Rectal smooth muscle tissue (tissue), 1 donor: Measurements from ENCODE around the gene GDPD5.
A peak's percentile ranks its signal among the peaks of the same experiment; 100 is the strongest.

Experiments
- H3K27ac ChIP-seq: one replicate; pipeline ENCODE4 v1.7.0; 2013; ENCODE audit warnings: low read depth, low read length, inconsistent platforms
- H3K27me3 ChIP-seq: one replicate; pipeline ENCODE4 v1.7.0; 2013; ENCODE audit warnings: low read length; ENCODE audit not compliant: control insufficient read depth, insufficient read depth
- H3K36me3 ChIP-seq: one replicate; pipeline ENCODE4 v1.7.0; 2013; ENCODE audit warnings: low read length; ENCODE audit not compliant: control insufficient read depth, insufficient read depth
- H3K4me1 ChIP-seq: one replicate; pipeline ENCODE4 v1.7.0; 2013; ENCODE audit warnings: low read length; ENCODE audit not compliant: control insufficient read depth, insufficient read depth
- H3K4me3 ChIP-seq: one replicate; pipeline ENCODE4 v1.7.0; 2013; ENCODE audit warnings: low read length
- H3K9ac ChIP-seq: one replicate; pipeline ENCODE4 v1.7.0; 2013; ENCODE audit warnings: low read length

Gene GDPD5

DNA sequence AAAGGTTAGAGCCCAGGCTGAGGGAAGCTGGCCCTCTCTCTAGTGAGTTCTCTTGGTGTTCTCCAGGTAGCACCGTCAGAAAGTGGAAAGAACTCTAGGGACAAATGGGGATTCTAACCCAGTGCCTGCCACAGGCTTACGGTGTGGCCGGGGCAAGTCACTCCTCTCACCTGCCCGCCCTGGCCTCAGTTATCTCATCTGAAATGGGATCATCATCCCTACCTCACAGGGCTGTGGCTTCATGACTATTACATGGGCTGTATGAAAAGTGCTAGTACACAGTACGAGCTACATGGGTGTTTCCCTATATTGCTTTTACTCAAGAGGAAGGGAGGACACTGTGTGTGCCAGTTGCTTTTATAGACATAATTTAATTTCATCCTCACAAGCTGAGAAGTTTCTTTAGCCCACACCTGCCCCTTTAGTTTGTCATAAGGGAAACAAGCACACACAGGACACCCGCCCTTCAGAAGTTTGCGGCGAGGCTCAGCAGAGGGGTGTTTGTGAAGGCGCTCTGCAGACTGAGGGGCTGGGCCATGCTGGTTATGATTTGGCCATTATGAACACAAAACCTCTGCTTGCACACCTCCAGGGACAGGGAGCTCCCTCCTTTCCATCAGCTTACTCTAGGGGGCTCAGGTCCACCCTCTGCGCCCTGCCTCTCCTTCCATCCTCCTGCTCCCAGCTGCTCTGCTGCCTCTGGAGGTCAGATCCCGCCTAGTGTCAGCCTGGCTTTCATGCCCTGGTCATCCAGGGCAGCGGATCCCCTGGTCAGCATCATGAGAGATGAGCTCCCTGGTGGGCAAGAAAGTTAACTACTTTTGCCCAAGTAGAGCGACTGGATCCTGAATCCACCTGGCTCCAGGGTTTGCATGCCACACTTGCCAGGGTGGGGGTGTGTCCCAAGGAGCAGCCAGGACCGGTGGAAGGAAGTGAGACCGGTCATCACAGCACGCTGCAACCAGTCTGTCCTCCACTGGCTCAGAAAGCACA is 93.9 kb downstream of the GDPD5 start:
- H3K27ac ChIP-seq = no peak overlapping the region
- H3K4me3 ChIP-seq = no peak overlapping the region
- H3K4me1 ChIP-seq = no peaks in the 10 kb centered on the region
- no peak overlapping the region for H3K9ac ChIP-seq
- peaks cover 39% of the 10 kb centered on the region for H3K27me3 ChIP-seq
- no peaks in the 10 kb centered on the region for H3K36me3 ChIP-seq

DNA sequence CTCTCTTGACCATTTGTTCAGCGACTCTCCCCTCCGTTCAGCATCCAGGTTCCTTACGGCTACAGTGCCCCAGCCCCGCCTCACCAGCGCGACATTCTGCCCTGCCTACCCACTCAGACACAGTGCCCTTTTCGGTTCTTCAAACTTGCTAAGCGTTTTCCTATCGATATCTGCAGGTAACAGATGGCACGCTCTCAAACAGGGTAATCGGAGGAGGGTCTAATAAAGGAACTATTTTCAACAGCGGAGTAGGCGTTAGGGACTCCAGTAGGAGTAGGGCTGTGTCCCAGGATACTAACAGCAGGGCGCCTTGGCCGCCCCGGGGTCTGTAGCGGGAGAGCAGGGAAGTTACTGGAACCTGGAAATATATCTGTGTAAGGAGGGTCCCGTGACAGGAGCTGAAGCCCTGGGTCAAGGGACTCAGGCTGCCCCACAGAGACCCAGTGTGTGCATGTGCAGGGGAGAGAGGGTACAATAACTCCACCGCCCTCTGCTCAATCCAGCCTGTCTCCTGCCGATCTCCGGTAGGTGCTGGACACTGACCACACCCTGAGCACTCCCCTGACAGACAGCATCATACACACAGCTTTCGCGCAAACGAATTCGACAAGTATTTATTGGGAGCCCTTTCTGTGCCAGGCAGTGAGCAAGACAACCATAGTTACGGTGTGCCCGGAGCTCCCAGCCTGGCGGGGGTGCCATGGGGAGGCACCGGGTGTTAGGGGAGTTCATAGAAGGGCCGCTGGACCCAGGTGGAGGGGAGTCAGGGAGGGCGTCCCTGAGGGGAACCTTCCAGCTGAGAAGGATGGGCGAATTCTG is 94.8 kb downstream of the GDPD5 start:
- Histone ChIP-seq H3K4me1 (no peaks in the 10 kb centered on the region), H3K27me3 (peaks cover 39% of the 10 kb centered on the region), H3K9ac (no peak overlapping the region), H3K4me3 (peak overlapping the region; percentile 67), H3K27ac (no peak overlapping the region), H3K36me3 (no peaks in the 10 kb centered on the region)

- H3K4me1 ChIP-seq = no peaks in the 10 kb centered on the region
- no peaks in the 10 kb centered on the region for H3K36me3 ChIP-seq
- peaks cover 39% of the 10 kb centered on the region for H3K27me3 ChIP-seq
- H3K9ac ChIP-seq = no peak overlapping the region
- no peak overlapping the region for H3K27ac ChIP-seq
- peak overlapping the region; percentile 67 for H3K4me3 ChIP-seq
Observed at GRCh38 chr11:75429902-75430713, 95.6 kb downstream of the GDPD5 start.

- Histone ChIP-seq H3K27me3 (peaks cover 39% of the 10 kb centered on the region), H3K9ac (no peak overlapping the region), H3K4me1 (no peaks in the 10 kb centered on the region), H3K27ac (no peak overlapping the region), H3K4me3 (peak overlapping the region; percentile 43), H3K36me3 (no peaks in the 10 kb centered on the region)
Observed at GRCh38 chr11:75429641-75429901, 96.2 kb downstream of the GDPD5 start.

DNA sequence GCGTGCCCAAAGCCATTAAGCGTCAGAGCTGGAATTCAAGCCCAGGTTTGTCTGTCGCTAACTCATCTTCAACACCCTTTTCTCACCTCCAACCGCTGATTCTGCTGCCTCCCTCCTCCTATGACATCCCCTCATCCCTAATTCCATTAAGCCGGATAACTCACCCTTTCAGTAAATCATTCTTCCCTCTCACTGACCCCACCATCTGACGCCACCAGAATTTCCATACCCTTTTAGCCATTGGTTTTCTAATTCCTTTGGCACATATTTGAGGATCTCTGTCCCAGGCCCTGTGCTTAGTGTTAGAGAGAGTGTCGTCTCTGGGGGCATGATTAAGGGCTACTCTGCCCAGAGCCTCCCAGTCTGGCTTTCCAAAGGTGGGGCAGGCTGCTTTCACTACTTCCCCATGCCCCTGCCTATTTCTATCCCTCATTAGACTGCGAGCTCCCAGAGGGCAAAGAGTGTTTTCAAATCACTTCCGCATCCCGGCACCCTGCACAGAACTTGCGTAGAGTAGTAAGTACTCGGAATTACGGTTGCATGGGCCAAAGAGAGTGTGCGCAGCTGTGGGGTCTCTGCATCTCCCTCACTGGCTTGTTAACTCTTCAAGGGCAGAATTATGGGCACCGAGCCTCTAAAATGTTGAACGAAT is 96.6 kb downstream of the GDPD5 start:
- Histone ChIP-seq H3K36me3 (no peaks in the 10 kb centered on the region), H3K4me3 (no peak overlapping the region), H3K27me3 (peaks cover 39% of the 10 kb centered on the region), H3K27ac (no peak overlapping the region), H3K9ac (no peak overlapping the region), H3K4me1 (no peaks in the 10 kb centered on the region)

GRCh38 chr11:75428281-75428724 is 97.4 kb downstream of the GDPD5 start:
- peaks cover 38% of the 10 kb centered on the region for H3K27me3 ChIP-seq
- H3K9ac ChIP-seq = no peak overlapping the region
- no peak overlapping the region for H3K27ac ChIP-seq
- no peaks in the 10 kb centered on the region for H3K36me3 ChIP-seq
- peak overlapping the region; percentile 65 for H3K4me3 ChIP-seq
- no peaks in the 10 kb centered on the region for H3K4me1 ChIP-seq

- H3K9ac ChIP-seq = no peak overlapping the region
- no peak overlapping the region for H3K27ac ChIP-seq
- no peaks in the 10 kb centered on the region for H3K36me3 ChIP-seq
- H3K4me1 ChIP-seq = no peaks in the 10 kb centered on the region
- H3K4me3 ChIP-seq = no peak overlapping the region
- peaks cover 27% of the 10 kb centered on the region for H3K27me3 ChIP-seq
Observed at GRCh38 chr11:75427181-75427580, 98.6 kb downstream of the GDPD5 start.

- H3K27me3 ChIP-seq = peaks cover 23% of the 10 kb centered on the region
- no peaks in the 10 kb centered on the region for H3K36me3 ChIP-seq
- H3K27ac ChIP-seq = no peak overlapping the region
- no peak overlapping the region for H3K4me3 ChIP-seq
- H3K4me1 ChIP-seq = no peaks in the 10 kb centered on the region
- H3K9ac ChIP-seq = no peak overlapping the region
Observed at GRCh38 chr11:75426720-75427086, 99.0 kb downstream of the GDPD5 start.

DNA sequence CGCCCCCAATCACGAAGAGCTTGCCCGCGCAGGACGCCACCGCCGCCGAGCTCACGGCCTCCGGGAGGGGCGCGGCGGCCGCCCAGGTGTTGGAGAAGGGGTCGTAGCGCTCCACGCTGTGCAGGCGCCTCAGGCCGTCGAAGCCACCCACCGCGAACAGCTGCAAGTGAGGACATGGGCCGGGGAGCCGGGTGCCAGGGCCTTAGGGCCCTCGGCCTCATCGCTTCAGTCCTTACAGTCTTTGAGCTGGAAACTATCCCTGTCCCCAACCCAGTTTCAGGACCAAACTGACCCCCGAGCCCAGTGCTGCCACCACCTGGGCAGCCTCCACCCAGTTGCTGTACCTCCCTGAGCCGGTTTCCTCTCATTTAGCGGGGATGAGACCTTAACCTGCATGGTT is 100.3 kb downstream of the GDPD5 start:
- Histone ChIP-seq H3K27ac (no peak overlapping the region), H3K27me3 (peaks cover 10% of the 10 kb centered on the region), H3K4me1 (no peaks in the 10 kb centered on the region), H3K4me3 (no peak overlapping the region), H3K36me3 (no peaks in the 10 kb centered on the region), H3K9ac (no peak overlapping the region)

- peaks cover 6% of the 10 kb centered on the region for H3K27me3 ChIP-seq
- H3K4me1 ChIP-seq = no peaks in the 10 kb centered on the region
Observed at GRCh38 chr11:75424396-75424795, 101.3 kb downstream of the GDPD5 start.

DNA sequence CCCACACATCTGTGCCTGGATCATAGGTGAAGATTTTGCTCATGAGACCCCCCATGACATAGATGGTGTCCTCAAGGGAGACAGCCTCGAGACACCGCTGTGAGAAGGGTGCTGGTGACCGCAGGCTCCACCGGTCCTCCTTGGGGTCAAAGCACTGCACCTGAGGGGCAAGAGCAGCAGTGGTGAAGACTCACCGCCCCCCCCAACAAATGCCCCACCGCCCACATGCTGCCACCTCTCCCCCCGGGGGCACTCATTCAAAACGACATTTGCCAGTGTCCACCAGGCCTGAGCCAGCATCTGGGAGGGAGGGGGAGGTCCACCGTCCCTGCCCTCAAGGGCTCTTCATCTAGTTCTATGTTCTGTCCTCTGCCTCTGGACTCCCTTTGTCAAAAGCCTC is 102.0 kb downstream of the GDPD5 start:
- Histone ChIP-seq H3K4me1 (no peaks in the 10 kb centered on the region), H3K9ac (no peak overlapping the region), H3K27me3 (no peaks in the 10 kb centered on the region), H3K27ac (no peak overlapping the region), H3K36me3 (no peaks in the 10 kb centered on the region), H3K4me3 (no peak overlapping the region)

More at GRCh38 chr11:75424396-75424795, 101.3 kb downstream of the GDPD5 start:
- Histone ChIP-seq H3K4me3 (no peak overlapping the region), H3K36me3 (no peaks in the 10 kb centered on the region), H3K9ac (no peak overlapping the region), H3K27ac (no peak overlapping the region)
